ENCODE measurements around the gene HSH2D.

DNA sequence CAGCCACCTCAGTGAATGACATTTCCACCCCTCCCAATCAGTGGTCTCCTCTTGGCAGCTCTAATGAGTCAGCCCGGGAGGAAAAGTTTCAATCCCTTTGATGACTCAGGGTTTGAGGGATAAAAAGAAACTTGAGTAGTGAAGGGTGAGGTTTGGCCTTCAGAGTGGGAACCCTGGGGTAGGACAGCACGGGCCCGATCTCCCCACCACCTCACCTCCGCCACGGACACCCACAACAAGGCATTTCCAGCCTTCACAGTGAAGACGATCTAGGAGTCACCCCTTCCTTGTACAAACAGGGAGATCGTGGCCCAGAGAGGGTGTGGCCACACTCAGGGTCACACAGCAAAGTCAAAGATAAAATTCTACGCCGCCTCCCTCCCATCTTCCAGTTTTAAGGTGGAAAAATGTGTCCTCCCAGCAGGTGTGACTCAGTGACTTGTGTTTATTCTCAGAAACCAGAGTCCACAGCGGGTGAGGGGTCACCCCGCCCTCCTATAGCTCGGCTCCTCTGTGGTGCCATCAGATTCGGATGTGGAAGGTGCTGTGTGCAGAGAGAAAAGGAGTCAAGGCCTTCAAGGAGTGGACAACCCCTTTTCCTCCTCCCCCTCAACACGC, 17.6 kb downstream of the HSH2D start:
- TF ChIP-seq CTCF (IDR thresholded peaks at IDR 0.05; ENCODE audit: low read length), result no peak
- no peak for TF ChIP-seq EZH2 (optimal IDR thresholded peaks at IDR 0.05; ENCODE audit: low read depth, low read length)
- no peak for TF ChIP-seq EZH2phosphoT487 (IDR thresholded peaks at IDR 0.05; ENCODE audit: low read length)

All from MM.1S (cell line).